Stimulated activated naive B cell treated with anti-CD40 and anti-IgM and Interleukin-4, amounts not matched to agents 10 μg/mL and 1 μg/mL and 100 μg/mL, for 72 hours (primary cell): ENCODE measurements around the gene C9.
"Not testable (repeated sequence)": the region's sequence is repeated elsewhere in the genome, so short reads cannot be mapped to it uniquely, and the experiment has no call there.

Source experiments
- ATAC-seq, 2 donors: fragments of 150-1000 bp; cut with Tn5 transposase; replicated peaks; 2 replicates each; pipeline ENCODE4 v1.10.0; 2021; ENCODE audit warnings: moderate library complexity in 1 of 2
- DNase-seq: peaks from one replicate; pipeline ENCODE4 v3.0.0; 2021
- H3K27ac Mint-ChIP-seq: one replicate; pipeline ENCODE4 v1.8.0; 2022; ENCODE audit warnings: mild to moderate bottlenecking, mixed read lengths
- H3K27me3 Mint-ChIP-seq, 2 donors: one replicate each; pipeline ENCODE4 v1.8.0; 2022; ENCODE audit warnings: mixed read lengths in 2 of 2
- H3K36me3 Mint-ChIP-seq, 2 donors: one replicate each; pipeline ENCODE4 v1.8.0; 2022; ENCODE audit warnings: mixed read lengths in 2 of 2, mild to moderate bottlenecking in 1 of 2
- H3K4me1 Mint-ChIP-seq, 2 donors: one replicate each; pipeline ENCODE4 v1.8.0; 2022; ENCODE audit warnings: mixed read lengths in 2 of 2, mild to moderate bottlenecking in 1 of 2
- H3K4me3 Mint-ChIP-seq, 2 donors: one replicate each; pipeline ENCODE4 v1.8.0; 2022; ENCODE audit warnings: mild to moderate bottlenecking in 2 of 2, mixed read lengths in 2 of 2, moderate library complexity in 1 of 2
- H3K9me3 Mint-ChIP-seq, 2 donors: one replicate each; pipeline ENCODE4 v1.8.0; 2022; ENCODE audit warnings: mixed read lengths in 2 of 2, mild to moderate bottlenecking in 1 of 2

The C9 gene

DNA sequence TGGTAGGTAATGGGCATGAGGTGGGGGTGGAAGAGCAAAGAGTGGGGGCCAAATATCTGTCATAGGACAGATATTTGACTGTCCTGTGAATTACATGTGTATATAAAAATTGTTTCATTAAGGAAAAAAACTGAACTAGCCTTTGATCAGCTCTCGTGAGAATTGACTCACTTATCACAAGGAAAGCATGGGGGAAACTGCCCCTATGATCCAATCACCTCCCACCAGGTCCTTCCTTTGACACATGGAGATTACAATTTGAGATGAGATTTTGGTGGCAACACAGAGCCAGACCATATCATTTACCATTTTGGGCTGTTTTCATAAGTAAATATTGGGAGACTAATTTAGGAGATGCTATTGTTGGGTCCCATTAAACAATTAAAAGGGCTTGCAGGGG, 81.7 kb downstream of the C9 start:
- no peak for DNase-seq
- H3K27me3 Mint-ChIP-seq: peaks cover 6 to 8% of the 10 kb centered on the region in 2 donors
- ATAC-seq: no peak
- peaks cover 7 to 8% of the 10 kb centered on the region in 2 donors for H3K36me3 Mint-ChIP-seq
- peaks cover 2 to 4% of the 10 kb centered on the region in 2 donors for H3K4me1 Mint-ChIP-seq
- H3K27ac Mint-ChIP-seq: no peak overlapping the region
- H3K9me3 Mint-ChIP-seq: peaks cover 1 to 3% of the 10 kb centered on the region in 2 donors
- no peak overlapping the region for H3K4me3 Mint-ChIP-seq

DNA sequence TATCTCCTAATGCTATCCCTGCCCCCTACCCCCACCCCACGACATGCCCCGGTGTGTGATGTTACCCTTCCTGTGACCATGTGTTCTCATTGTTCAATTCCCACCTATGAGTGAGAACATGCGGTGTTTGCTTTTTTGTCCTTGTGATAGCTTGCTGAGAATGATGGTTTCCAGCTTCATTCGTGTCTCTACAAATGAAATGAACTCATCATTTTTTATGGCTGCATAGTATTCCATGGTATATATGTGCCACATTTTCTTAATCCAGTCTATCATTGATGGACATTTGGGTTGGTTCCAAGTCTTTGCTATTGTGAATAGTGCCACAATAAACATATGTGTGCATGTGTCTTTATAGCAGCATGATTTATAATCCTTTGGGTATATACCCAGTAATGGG, 88.4 kb downstream of the C9 start:
- H3K9me3 Mint-ChIP-seq, DNase-seq, H3K27me3 Mint-ChIP-seq, H3K36me3 Mint-ChIP-seq, ATAC-seq: not testable (repeated sequence)
- Mint-ChIP-seq H3K4me3 (peak overlapping the region in 1 of 2 donors; percentile 14), H3K4me1 (peaks cover 5 to 15% of the 10 kb centered on the region in 2 donors), H3K27ac (peak overlapping the region; percentile 81)

DNA sequence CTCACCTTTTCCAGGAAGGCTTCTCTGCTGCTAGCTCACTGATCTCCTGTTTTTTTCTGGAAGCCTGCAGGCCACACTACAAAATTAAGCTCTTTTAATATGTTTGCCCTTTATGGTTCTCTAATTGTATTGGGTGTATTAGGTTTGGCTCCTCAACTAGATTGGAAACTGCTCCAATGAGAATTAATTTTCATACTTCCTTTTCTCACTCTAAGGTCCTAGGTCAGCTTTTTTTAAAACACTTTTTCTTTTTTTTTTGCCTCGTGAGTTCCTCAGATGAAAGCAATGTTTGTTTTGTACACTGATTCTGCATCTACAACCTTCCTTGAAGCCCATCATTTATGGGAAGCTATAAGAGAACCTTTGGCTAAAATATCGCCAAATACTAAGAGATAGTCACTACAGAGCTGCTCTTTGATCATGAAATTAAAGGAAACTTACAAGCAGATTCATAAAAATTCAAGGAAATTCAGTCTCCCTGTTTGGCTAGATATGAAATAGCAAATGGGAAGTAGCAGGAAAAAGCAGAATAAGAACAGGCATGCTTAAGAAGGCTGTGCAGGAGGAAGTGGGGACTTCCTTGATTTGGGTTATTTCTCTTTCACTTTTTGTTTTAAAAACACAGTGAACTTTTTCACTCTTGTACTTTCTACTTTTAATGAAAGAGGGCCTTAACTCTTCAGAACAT, 89.8 kb downstream of the C9 start:
- Mint-ChIP-seq H3K36me3 (peaks cover 0 to 1% of the 10 kb centered on the region in 2 donors), H3K27me3 (no peaks in the 10 kb centered on the region), H3K27ac (peak overlapping the region; percentile 93), H3K4me3 (peak overlapping the region; percentile 80 to 84), H3K4me1 (peaks cover 8 to 15% of the 10 kb centered on the region in 2 donors), H3K9me3 (peaks cover 0 to 4% of the 10 kb centered on the region in 2 donors)
- ATAC-seq: peak; percentile 60 to 74
- no peak for DNase-seq

DNA sequence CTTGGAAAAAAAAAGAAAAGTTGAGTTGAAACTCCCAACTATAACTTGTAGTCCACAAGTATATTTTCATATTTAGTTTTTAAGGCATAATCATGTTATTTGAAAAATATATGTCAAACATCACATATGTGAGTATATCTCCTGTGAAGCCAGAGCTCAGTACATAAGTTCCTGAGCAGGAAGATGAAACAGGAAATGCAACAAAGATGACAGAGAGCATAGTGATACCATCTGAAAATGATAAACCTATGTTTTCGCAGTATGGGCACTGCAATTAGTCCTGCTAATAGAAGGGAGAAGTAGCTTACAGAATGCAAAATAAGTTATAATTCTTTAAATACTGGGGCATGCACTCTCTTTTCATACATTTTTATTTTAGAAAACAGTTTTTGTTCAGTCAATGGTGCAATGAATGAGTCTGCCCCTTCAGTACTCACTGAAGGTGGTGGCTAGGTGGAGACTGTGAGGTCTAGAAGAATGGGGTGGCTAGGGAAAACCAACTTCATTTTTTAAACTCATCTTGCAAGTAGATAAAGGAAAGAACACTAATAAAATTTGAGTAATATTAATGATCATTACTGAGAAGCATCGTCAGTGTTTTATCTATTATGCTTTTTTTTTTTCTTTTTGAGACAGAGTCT, 90.9 kb downstream of the C9 start:
- Mint-ChIP-seq H3K36me3 (peaks cover 0 to under 1% of the 10 kb centered on the region in 2 donors), H3K4me1 (peaks cover 8 to 15% of the 10 kb centered on the region in 2 donors), H3K27me3 (no peaks in the 10 kb centered on the region), H3K9me3 (peaks cover 0 to 4% of the 10 kb centered on the region in 2 donors), H3K27ac (no peak overlapping the region), H3K4me3 (no peak overlapping the region)
- DNase-seq (no peak), ATAC-seq (no peak)

DNA sequence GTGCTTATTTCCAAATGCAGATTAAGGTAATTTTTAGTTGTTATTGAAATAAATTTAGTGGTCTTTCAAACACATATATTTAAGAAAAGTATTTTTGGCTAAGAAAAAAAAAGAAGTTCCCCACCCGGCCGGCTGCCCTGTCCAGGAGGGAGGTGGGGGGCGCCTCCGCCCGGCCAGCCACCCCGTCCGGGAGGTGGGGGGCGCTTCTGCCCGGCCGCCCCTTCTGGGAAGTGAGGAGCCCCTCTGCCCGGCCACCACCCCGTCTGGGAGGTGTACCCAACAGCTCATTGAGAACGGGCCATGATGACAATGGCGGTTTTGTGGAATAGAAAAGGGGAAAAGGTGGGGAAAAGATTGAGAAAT, 91.4 kb downstream of the C9 start:
- not testable (repeated sequence) for H3K36me3 Mint-ChIP-seq, H3K9me3 Mint-ChIP-seq, H3K27ac Mint-ChIP-seq, DNase-seq, H3K4me3 Mint-ChIP-seq, ATAC-seq, H3K27me3 Mint-ChIP-seq
- peaks cover 8 to 15% of the 10 kb centered on the region in 2 donors for H3K4me1 Mint-ChIP-seq

DNA sequence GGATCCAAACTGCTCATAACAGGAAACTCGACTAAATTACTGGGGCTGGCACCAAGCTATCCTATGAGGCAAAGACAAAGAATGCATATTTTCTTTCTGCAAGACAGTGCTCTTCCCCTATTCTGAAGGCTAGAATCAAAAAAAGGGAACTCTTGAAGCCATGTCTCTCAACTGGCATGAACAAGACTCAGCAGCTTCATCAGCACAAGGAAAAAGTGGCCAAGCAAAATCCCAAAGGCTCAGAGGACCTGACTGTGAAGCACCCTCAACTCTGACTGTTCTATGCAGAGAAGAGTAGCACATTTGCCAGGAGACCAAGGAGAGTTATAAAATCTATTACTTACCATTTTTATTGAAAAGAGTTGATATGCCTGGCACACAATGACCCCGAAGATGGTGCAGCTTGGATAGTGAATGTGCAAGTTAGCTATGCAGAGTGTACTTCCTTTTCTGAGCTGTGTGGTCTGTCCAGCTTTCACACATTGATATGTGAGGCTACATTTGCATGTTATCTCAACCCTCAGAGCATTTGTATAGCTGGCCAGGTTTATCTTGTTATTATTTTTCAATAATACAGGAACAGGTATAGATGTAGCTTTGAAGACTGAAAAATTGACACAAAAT, 94.0 kb downstream of the C9 start:
- ATAC-seq: peak; percentile 60 to 63
- no peak for DNase-seq
- no peaks in the 10 kb centered on the region for H3K9me3 Mint-ChIP-seq
- H3K27ac Mint-ChIP-seq: no peak overlapping the region
- no peaks in the 10 kb centered on the region for H3K36me3 Mint-ChIP-seq
- peaks cover 8 to 13% of the 10 kb centered on the region in 2 donors for H3K4me1 Mint-ChIP-seq
- H3K27me3 Mint-ChIP-seq: no peaks in the 10 kb centered on the region
- no peak overlapping the region for H3K4me3 Mint-ChIP-seq

DNA sequence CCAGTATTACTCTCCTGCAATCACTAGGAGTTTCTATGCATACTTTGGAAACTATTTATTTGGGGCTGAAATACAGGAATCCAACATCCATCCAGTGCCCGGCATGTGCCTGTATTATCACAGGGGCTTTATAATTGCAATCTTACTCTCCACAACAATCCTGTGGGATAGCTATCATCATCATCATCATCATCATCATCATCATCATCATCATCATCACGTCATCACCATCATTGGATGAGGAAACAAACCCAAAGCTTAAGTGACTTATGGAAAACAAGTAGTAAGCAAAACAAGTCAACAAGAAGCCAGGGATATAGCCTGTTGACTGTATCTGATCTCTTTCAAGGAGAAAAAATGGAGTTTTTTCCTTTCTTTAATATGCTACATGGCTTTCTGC, 97.1 kb downstream of the C9 start:
- H3K4me1 Mint-ChIP-seq: peaks cover 4 to 8% of the 10 kb centered on the region in 2 donors
- no peaks in the 10 kb centered on the region for H3K36me3 Mint-ChIP-seq
- DNase-seq (no peak), ATAC-seq (no peak)
- no peak overlapping the region for H3K4me3 Mint-ChIP-seq
- no peak overlapping the region for H3K27ac Mint-ChIP-seq
- peaks cover 0 to 2% of the 10 kb centered on the region in 2 donors for H3K9me3 Mint-ChIP-seq
- H3K27me3 Mint-ChIP-seq: no peaks in the 10 kb centered on the region

DNA sequence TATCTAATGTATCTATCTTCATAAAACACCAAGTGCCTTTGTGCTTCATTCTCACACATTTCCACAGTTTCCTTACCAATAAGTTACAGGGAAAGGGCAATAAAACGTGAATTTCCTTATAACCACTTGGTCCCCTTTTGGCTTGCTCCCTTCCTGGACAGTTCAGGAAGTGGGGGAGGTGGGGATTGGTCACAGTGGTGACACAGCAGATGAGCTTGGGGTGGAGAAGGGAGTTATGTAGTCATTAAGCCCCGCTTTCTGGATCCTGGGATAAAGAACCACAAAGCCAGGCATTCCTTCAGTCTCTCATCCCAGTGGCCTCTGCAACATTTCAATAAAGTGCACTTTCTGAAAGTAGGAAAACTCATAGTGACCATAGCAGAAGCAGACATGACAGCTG, 97.9 kb downstream of the C9 start:
- ATAC-seq (no peak), DNase-seq (no peak)
- Mint-ChIP-seq H3K27me3 (no peaks in the 10 kb centered on the region), H3K27ac (no peak overlapping the region), H3K4me1 (peaks cover 4 to 8% of the 10 kb centered on the region in 2 donors), H3K9me3 (peaks cover 0 to 2% of the 10 kb centered on the region in 2 donors), H3K4me3 (no peak overlapping the region), H3K36me3 (no peaks in the 10 kb centered on the region)

DNA sequence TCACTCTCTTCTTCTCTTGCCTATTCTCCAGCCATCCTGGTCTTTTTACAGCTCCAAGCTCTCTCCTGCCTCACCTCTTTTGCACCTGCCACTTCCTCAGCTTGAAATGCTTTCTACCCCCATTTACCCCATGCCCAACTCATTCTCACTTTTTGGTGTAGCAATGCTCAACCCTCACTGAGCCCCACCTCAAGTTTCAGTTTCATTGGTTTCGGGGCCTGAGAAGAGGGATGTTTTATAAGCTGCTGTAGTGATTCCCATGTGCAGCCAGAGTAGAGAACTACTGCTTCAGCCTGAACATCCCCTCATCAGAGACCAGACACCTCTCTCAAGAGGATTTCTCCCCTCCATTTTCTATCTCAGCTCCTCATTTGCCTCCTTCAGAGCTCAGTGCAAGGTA, 99.8 kb downstream of the C9 start:
- Mint-ChIP-seq H3K36me3 (no peaks in the 10 kb centered on the region), H3K4me1 (peaks cover 4 to 5% of the 10 kb centered on the region in 2 donors), H3K27ac (no peak overlapping the region), H3K27me3 (no peaks in the 10 kb centered on the region), H3K9me3 (peaks cover 0 to 2% of the 10 kb centered on the region in 2 donors), H3K4me3 (no peak overlapping the region)
- DNase-seq (no peak), ATAC-seq (no peak)

DNA sequence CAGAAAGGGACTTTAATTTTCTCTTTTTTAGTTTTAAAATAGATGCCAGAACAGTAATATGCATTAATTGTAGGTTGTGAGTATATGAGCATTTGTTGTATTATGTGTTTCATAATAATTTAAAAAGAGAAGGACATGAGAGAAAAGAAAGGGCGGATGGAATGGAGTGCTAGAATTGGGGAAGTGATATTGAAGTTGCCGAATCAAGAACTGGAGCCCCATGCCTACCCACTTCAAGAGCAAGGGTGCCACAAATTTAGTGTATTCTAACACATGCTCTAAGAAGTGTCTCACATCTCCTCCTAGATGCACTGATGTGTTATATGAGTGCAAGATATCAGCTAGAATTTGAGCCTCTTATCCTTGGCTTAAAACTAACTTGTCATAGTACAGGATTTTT, 101.3 kb downstream of the C9 start:
- ATAC-seq: no peak
- H3K4me1 Mint-ChIP-seq: peaks cover 4 to 5% of the 10 kb centered on the region in 2 donors
- H3K27ac Mint-ChIP-seq: no peak overlapping the region

DNA sequence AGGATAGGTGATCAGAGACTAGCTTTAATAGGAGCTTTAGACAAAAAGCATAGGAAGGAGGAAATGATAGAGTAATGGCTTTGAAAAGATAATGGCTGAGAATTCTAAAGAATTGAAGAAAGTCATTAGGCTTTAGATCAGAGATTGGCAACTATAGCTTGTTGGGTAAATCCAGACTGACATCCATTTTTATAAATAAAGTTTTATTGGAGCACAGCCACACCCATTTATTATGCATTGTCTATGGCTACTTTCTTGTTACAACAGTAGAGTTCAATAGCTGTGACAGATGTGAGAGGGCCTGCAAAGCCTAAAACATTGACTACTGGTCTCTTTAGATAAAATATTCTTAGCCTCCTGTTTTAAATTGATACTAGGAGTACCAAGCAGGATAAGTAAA, 104.2 kb downstream of the C9 start:
- Mint-ChIP-seq H3K4me3 (no peak overlapping the region), H3K27me3 (peaks cover 5 to 14% of the 10 kb centered on the region in 2 donors), H3K36me3 (no peaks in the 10 kb centered on the region), H3K27ac (no peak overlapping the region), H3K9me3 (peaks cover 0 to 2% of the 10 kb centered on the region in 2 donors), H3K4me1 (peaks cover 4 to 7% of the 10 kb centered on the region in 2 donors)
- DNase-seq (no peak), ATAC-seq (no peak)

More for the DNA sequence above, 101.3 kb downstream of the C9 start:
- no peak for DNase-seq
- no peaks in the 10 kb centered on the region for H3K36me3 Mint-ChIP-seq
- peaks cover 0 to 2% of the 10 kb centered on the region in 2 donors for H3K9me3 Mint-ChIP-seq
- H3K27me3 Mint-ChIP-seq: peaks cover 0 to 7% of the 10 kb centered on the region in 2 donors
- no peak overlapping the region for H3K4me3 Mint-ChIP-seq

DNA sequence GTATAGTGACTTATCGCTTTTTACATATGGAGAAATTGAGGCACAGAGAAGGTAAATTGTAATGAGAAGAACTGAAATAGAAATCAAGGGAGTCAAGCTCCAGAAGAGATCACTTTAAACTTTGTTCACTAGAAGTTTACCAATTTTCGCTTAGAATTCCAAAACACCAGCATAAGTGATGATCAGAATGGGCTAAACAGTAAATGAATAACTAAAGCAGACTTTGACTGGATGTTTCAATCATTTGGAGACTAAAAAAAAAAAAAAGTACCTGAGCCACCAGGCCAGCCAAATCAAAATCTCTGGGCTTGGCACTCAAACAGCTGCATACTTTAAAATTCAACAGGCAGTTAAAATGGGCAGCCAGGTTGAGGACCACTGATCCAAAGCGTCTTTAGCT, 106.7 kb downstream of the C9 start:
- Mint-ChIP-seq H3K27ac (no peak overlapping the region), H3K27me3 (peaks cover 9 to 14% of the 10 kb centered on the region in 2 donors), H3K4me3 (no peak overlapping the region), H3K4me1 (peaks cover 0 to 2% of the 10 kb centered on the region in 2 donors), H3K36me3 (no peaks in the 10 kb centered on the region), H3K9me3 (no peaks in the 10 kb centered on the region)
- DNase-seq (no peak), ATAC-seq (no peak)

DNA sequence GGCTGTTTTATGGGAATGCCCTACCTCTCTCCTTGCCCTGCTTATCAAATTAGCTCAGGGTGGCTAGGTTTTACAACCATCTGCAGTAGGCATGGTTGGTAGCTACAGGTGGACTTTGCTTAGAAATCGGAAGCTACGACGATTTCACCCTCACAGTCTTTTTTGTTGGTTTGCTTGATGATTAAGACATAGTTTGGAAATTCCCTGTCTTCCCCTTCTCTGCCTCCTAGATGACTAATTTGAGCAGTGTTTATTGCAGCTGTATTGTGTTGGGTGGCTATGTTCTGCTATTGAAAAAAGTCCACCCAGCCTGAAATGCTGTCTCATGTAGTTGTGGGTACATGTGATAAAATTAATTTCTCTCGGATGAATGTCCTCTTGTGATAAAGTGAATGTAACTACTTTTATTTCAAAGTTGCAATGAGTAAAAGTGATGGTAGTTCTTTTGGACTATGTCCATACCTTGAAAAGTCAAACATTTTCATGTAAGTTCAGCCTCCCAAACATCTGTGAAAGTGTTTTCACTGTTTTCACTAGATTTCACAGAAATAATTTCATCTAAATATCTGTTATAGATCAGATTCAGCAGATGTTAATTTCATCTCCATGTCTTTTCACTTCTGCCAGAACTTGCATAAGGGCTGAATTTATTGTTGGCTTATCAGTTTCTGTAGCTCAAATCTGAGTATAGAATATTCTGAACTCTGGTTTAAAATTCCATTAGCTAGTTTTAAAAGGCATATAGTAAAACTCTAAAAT, 107.6 kb downstream of the C9 start:
- Mint-ChIP-seq H3K4me1 (peaks cover 0 to 2% of the 10 kb centered on the region in 2 donors), H3K27ac (no peak overlapping the region), H3K4me3 (no peak overlapping the region), H3K9me3 (no peaks in the 10 kb centered on the region), H3K36me3 (no peaks in the 10 kb centered on the region), H3K27me3 (peaks cover 9 to 14% of the 10 kb centered on the region in 2 donors)
- no peak for DNase-seq
- peak; percentile 64 to 83 for ATAC-seq

DNA sequence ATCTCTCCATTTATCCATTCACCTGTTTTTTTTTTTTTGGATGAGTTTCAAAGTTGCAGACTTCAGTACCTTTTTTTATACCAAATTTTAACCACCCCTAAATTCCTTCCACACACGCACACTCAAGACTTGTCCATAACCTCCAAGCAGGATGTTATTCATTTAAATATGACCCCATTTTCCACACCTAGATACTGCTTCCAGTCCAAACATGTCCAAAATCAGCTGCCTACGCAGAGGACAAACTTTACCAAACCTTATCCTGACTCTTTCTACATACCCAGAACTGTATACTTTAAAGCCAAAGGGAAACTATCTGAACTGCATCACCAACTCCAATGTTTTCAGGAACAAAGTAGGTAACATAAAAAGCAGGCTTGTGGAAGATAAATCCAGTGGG, 108.9 kb downstream of the C9 start:
- Mint-ChIP-seq H3K4me1 (peaks cover 0 to 2% of the 10 kb centered on the region in 2 donors), H3K27ac (no peak overlapping the region), H3K9me3 (peaks cover 2 to 4% of the 10 kb centered on the region in 2 donors), H3K4me3 (no peak overlapping the region), H3K27me3 (peaks cover 9 to 14% of the 10 kb centered on the region in 2 donors), H3K36me3 (no peaks in the 10 kb centered on the region)
- no peak for ATAC-seq
- no peak for DNase-seq
